Liver (tissue), 3 donors: ENCODE results near the gene TSGA10.

Experiments
- FOXA2 ChIP-seq: IDR thresholded peaks from 2 replicates; pipeline ENCODE4 v1.6.1; 2016; ENCODE audit warnings: antibody characterized with exemption
- GABPA ChIP-seq, 2 donors: IDR thresholded peaks in 1 of 2; conservative IDR thresholded peaks in 1 of 2; 2 replicates each; pipeline ENCODE4 v1.6.1; 2016; ENCODE audit warnings: antibody characterized with exemption in 2 of 2, mild to moderate bottlenecking in 1 of 2, moderate library complexity in 1 of 2
- JUND ChIP-seq, 2 donors: IDR thresholded peaks; 2 replicates each; pipeline ENCODE4 v1.6.1; 2016; ENCODE audit warnings: antibody characterized with exemption in 2 of 2
- NR2F2 ChIP-seq: IDR thresholded peaks from 2 replicates; pipeline ENCODE4 v1.6.1; 2016; ENCODE audit warnings: antibody characterized with exemption
- RAD21 ChIP-seq, 2 donors: IDR thresholded peaks; 2 replicates each; pipeline ENCODE4 v1.6.1; 2016; ENCODE audit warnings: antibody characterized with exemption in 2 of 2, mild to moderate bottlenecking in 2 of 2
- SP1 ChIP-seq: IDR thresholded peaks from 2 replicates; pipeline ENCODE4 v1.6.1; 2018; ENCODE audit warnings: antibody characterized with exemption, mild to moderate bottlenecking
- TAF1 ChIP-seq: conservative IDR thresholded peaks from 2 replicates; pipeline ENCODE4 v1.6.1; 2016; ENCODE audit warnings: antibody characterized with exemption, mild to moderate bottlenecking
- YY1 ChIP-seq: IDR thresholded peaks from 2 replicates; pipeline ENCODE4 v1.6.1; 2016; ENCODE audit warnings: antibody characterized with exemption, mild to moderate bottlenecking
- TF ChIP-seq, protein P1 (sequence below): fragments of 150-350 bp; IDR thresholded peaks from 2 replicates; pipeline ENCODE4 v1.5.1; 2017; ENCODE audit warnings: improper control_type of control experiment, low read depth, low read length; ENCODE audit not compliant: missing input control
- TF ChIP-seq, protein P2 (sequence below): IDR thresholded peaks from 2 replicates; pipeline ENCODE4 v1.6.1; 2016; ENCODE audit warnings: antibody characterized with exemption, mild to moderate bottlenecking
- TF ChIP-seq, protein P3 (sequence below): IDR thresholded peaks from 2 replicates; pipeline ENCODE4 v1.6.1; 2016; ENCODE audit warnings: antibody characterized with exemption
- TF ChIP-seq, protein P4 (sequence below): IDR thresholded peaks from 2 replicates; pipeline ENCODE4 v1.6.1; 2016; ENCODE audit warnings: antibody characterized with exemption
- donor health status: healthy.
- donor health status: healthy.

DNA sequence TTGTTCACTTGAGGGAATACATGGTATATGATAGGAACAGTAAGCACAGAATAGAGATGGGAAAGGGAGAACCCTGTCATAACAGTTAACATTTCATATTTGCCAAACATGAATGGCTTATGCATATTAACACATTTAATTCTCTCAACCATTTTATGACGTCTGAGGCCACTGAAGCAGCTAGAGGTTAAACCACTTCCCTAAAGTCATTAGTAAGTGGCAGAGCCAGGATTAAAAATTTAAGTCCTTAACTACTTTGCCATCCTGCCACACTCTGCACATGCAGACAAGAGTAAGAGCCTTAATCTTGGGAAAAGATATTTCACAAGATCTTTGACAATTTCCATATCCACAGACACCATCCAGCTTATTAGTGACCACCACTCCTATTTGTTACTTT, 2.1 kb upstream of the TSGA10 start:
- TF ChIP-seq, protein P1, sequence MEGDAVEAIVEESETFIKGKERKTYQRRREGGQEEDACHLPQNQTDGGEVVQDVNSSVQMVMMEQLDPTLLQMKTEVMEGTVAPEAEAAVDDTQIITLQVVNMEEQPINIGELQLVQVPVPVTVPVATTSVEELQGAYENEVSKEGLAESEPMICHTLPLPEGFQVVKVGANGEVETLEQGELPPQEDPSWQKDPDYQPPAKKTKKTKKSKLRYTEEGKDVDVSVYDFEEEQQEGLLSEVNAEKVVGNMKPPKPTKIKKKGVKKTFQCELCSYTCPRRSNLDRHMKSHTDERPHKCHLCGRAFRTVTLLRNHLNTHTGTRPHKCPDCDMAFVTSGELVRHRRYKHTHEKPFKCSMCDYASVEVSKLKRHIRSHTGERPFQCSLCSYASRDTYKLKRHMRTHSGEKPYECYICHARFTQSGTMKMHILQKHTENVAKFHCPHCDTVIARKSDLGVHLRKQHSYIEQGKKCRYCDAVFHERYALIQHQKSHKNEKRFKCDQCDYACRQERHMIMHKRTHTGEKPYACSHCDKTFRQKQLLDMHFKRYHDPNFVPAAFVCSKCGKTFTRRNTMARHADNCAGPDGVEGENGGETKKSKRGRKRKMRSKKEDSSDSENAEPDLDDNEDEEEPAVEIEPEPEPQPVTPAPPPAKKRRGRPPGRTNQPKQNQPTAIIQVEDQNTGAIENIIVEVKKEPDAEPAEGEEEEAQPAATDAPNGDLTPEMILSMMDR: no peak
- TF ChIP-seq, protein P2, sequence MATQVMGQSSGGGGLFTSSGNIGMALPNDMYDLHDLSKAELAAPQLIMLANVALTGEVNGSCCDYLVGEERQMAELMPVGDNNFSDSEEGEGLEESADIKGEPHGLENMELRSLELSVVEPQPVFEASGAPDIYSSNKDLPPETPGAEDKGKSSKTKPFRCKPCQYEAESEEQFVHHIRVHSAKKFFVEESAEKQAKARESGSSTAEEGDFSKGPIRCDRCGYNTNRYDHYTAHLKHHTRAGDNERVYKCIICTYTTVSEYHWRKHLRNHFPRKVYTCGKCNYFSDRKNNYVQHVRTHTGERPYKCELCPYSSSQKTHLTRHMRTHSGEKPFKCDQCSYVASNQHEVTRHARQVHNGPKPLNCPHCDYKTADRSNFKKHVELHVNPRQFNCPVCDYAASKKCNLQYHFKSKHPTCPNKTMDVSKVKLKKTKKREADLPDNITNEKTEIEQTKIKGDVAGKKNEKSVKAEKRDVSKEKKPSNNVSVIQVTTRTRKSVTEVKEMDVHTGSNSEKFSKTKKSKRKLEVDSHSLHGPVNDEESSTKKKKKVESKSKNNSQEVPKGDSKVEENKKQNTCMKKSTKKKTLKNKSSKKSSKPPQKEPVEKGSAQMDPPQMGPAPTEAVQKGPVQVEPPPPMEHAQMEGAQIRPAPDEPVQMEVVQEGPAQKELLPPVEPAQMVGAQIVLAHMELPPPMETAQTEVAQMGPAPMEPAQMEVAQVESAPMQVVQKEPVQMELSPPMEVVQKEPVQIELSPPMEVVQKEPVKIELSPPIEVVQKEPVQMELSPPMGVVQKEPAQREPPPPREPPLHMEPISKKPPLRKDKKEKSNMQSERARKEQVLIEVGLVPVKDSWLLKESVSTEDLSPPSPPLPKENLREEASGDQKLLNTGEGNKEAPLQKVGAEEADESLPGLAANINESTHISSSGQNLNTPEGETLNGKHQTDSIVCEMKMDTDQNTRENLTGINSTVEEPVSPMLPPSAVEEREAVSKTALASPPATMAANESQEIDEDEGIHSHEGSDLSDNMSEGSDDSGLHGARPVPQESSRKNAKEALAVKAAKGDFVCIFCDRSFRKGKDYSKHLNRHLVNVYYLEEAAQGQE: no peak
- TF ChIP-seq, protein P3, sequence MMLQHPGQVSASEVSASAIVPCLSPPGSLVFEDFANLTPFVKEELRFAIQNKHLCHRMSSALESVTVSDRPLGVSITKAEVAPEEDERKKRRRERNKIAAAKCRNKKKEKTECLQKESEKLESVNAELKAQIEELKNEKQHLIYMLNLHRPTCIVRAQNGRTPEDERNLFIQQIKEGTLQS: no peak
- TF ChIP-seq TAF1: no peak
- no peak for TF ChIP-seq YY1
- no peak for TF ChIP-seq SP1
- TF ChIP-seq NR2F2: no peak
- TF ChIP-seq GABPA (IDR thresholded peaks at IDR 0.05 in 1 of 2, conservative IDR thresholded peaks at IDR 0.05 in 1 of 2): no peak
- no peak for TF ChIP-seq FOXA2
- TF ChIP-seq, protein P4, sequence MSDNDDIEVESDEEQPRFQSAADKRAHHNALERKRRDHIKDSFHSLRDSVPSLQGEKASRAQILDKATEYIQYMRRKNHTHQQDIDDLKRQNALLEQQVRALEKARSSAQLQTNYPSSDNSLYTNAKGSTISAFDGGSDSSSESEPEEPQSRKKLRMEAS: no peak
- TF ChIP-seq RAD21 (IDR thresholded peaks at IDR 0.05): no peak
- no peak for TF ChIP-seq JUND (IDR thresholded peaks at IDR 0.05)
